ENCODE data around the gene GRIK4.

GRCh38 chr11:120906766-120907165, 395.2 kb downstream of the GRIK4 start:
- TF ChIP-seq, protein P1, sequence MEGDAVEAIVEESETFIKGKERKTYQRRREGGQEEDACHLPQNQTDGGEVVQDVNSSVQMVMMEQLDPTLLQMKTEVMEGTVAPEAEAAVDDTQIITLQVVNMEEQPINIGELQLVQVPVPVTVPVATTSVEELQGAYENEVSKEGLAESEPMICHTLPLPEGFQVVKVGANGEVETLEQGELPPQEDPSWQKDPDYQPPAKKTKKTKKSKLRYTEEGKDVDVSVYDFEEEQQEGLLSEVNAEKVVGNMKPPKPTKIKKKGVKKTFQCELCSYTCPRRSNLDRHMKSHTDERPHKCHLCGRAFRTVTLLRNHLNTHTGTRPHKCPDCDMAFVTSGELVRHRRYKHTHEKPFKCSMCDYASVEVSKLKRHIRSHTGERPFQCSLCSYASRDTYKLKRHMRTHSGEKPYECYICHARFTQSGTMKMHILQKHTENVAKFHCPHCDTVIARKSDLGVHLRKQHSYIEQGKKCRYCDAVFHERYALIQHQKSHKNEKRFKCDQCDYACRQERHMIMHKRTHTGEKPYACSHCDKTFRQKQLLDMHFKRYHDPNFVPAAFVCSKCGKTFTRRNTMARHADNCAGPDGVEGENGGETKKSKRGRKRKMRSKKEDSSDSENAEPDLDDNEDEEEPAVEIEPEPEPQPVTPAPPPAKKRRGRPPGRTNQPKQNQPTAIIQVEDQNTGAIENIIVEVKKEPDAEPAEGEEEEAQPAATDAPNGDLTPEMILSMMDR (IDR thresholded peaks at IDR 0.05; ENCODE audit: low read length): no peak
- TF ChIP-seq EZH2 (IDR thresholded peaks at IDR 0.05; ENCODE audit: borderline replicate concordance, low read length): no peak

Data from OCI-LY1 (cell line).